Breast epithelium (tissue), 3 donors: ENCODE data around the gene TNFRSF17.

ENCODE experiments used
- CTCF ChIP-seq, 3 donors: fragments of 450-650 bp; IDR thresholded peaks; one replicate each; pipeline ENCODE4 v1.5.1; 2016 to 2017; ENCODE audit warnings: antibody characterized with exemption in 3 of 3, mild to moderate bottlenecking in 3 of 3, moderate library complexity in 3 of 3
- POLR2A ChIP-seq: fragments of 450-650 bp; IDR thresholded peaks from one replicate; pipeline ENCODE4 v1.6.1; 2016; ENCODE audit warnings: antibody characterized with exemption, mild to moderate bottlenecking, moderate library complexity
- POLR2AphosphoS5 ChIP-seq, 3 donors: sonication (generic); formaldehyde crosslinking; IDR thresholded peaks; one replicate each; pipeline ENCODE4 v1.6.1; 2017; ENCODE audit warnings: antibody characterized with exemption in 3 of 3

- TF ChIP-seq POLR2AphosphoS5 (IDR thresholded peaks at IDR 0.05) (no peak), POLR2A (no peak), CTCF (IDR thresholded peaks at IDR 0.05) (no peak)
Observed at GRCh38 chr16:11986521-11987057, 21.6 kb downstream of the TNFRSF17 start.
